Ishikawa (cell line): Measurements from ENCODE around the gene OPCML.

Experiments used
- CEBPB ChIP-seq: IDR thresholded peaks from 2 replicates; pipeline ENCODE4 v1.6.1; 2012
- CREB1 ChIP-seq: IDR thresholded peaks from 2 replicates; pipeline ENCODE4 v1.6.1; 2012; ENCODE audit warnings: low read depth
- FOXM1 ChIP-seq: IDR thresholded peaks from 2 replicates; pipeline ENCODE4 v1.6.1; 2012; ENCODE audit warnings: low read depth, borderline replicate concordance
- RAD21 ChIP-seq: IDR thresholded peaks from 2 replicates; pipeline ENCODE4 v1.6.1; 2012; ENCODE audit warnings: low read depth
- TAF1 ChIP-seq: IDR thresholded peaks from 2 replicates; pipeline ENCODE4 v1.6.1; 2012; ENCODE audit warnings: low read depth, mild to moderate bottlenecking
- YY1 ChIP-seq: IDR thresholded peaks from 2 replicates; pipeline ENCODE4 v1.6.1; 2012; ENCODE audit warnings: low read depth
- ZBTB7A ChIP-seq: IDR thresholded peaks from 2 replicates; pipeline ENCODE4 v1.6.1; 2012; ENCODE audit warnings: low read depth
- TF ChIP-seq, protein P1 (sequence below): IDR thresholded peaks from 2 replicates; pipeline ENCODE4 v1.6.1; 2012
- TF ChIP-seq, protein P2 (sequence below): IDR thresholded peaks from 2 replicates; pipeline ENCODE4 v1.6.1; 2012

DNA sequence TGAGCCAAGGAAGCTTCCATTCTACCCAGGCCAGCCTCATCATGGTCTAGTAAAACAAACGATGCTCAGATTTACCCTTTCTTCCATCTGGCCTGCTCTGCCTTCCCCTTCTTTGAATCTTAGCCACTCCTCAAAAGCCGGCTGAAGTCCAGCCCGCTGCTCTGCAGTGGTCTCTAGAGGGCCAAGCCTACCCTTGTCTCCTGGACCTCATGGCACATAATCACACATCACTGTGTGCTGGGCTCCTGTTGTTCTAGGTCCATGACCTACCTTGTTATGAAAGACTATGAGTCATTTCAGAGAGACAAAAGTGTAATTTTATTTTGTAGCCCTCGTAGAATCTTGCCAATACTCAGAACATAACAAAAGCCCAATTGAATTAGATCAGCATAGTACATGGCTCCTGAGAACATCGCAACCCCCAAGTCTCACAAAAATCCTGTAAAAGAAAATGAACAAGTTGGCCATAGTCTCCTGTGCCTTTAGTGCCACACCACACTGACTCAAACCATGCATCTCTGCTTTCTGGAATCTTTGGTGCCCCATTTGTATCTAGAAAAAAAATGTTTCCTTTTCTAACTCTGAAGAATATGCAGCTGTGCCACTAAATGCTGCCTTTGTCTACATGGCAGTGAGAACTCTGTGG is 192.7 kb downstream of the OPCML start:
- TF ChIP-seq RAD21 (no peak), TAF1 (no peak), CEBPB (no peak), CREB1 (no peak), YY1 (no peak), ZBTB7A (no peak), FOXM1 (no peak)
- TF ChIP-seq, protein P1, sequence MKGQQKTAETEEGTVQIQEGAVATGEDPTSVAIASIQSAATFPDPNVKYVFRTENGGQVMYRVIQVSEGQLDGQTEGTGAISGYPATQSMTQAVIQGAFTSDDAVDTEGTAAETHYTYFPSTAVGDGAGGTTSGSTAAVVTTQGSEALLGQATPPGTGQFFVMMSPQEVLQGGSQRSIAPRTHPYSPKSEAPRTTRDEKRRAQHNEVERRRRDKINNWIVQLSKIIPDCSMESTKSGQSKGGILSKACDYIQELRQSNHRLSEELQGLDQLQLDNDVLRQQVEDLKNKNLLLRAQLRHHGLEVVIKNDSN: no peak
- TF ChIP-seq, protein P2, sequence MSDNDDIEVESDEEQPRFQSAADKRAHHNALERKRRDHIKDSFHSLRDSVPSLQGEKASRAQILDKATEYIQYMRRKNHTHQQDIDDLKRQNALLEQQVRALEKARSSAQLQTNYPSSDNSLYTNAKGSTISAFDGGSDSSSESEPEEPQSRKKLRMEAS: no peak
